Endothelial cell of umbilical vein (primary cell): ENCODE data around the gene CD93.

Experiments used
- CTCF ChIP-seq, 2 donors: IDR thresholded peaks; 1 replicate in 1 of 2; 2 replicates in 1 of 2; pipeline ENCODE4 v1.5.1; 2011; ENCODE audit warnings: low read length in 2 of 2, mild to moderate bottlenecking in 2 of 2, moderate library complexity in 2 of 2, control low read depth in 1 of 2, inconsistent platforms in 1 of 2, low read depth in 1 of 2; ENCODE audit not compliant: insufficient read depth in 1 of 2; ENCODE audit errors: extremely low read depth in 1 of 2
- EZH2 ChIP-seq: IDR thresholded peaks from 2 replicates; pipeline ENCODE4 v1.6.1; 2012; ENCODE audit warnings: borderline replicate concordance, low read depth, mild to moderate bottlenecking, moderate library complexity, low read length, inconsistent platforms; ENCODE audit not compliant: severe bottlenecking
- GATA2 ChIP-seq: IDR thresholded peaks from 2 replicates; pipeline ENCODE4 v1.7.0; 2011; ENCODE audit warnings: low read depth, mild to moderate bottlenecking, moderate library complexity, mixed read lengths, low read length; ENCODE audit not compliant: insufficient read length, insufficient read depth
- JUN ChIP-seq: IDR thresholded peaks from 2 replicates; pipeline ENCODE4 v1.6.1; 2011; ENCODE audit warnings: borderline replicate concordance, low read depth; ENCODE audit not compliant: insufficient read length, insufficient read depth
- MAX ChIP-seq: IDR thresholded peaks from 2 replicates; pipeline ENCODE4 v1.6.1; 2011; ENCODE audit not compliant: insufficient read depth, insufficient read length
- MYC ChIP-seq: IDR thresholded peaks from one replicate; pipeline ENCODE4 v1.6.1; 2011; ENCODE audit warnings: mild to moderate bottlenecking, low read depth, low read length
- POLR2A ChIP-seq: IDR thresholded peaks from 2 replicates; pipeline ENCODE4 v1.6.1; 2012; ENCODE audit warnings: low read depth, mild to moderate bottlenecking, control low read depth, low read length
- POLR2AphosphoS5 ChIP-seq: IDR thresholded peaks from 2 replicates; pipeline ENCODE4 v1.6.1; 2012; ENCODE audit warnings: low read depth, mild to moderate bottlenecking, control low read depth, low read length, moderate library complexity; ENCODE audit not compliant: insufficient read depth

GRCh38 chr20:23061262-23061661 lies 24.9 kb downstream of the CD93 start:
- TF ChIP-seq CTCF (IDR thresholded peaks at IDR 0.05; ENCODE audit: extremely low read depth in 1 of 2, insufficient read depth in 1 of 2, low read depth in 1 of 2, low read length in 2 of 2) (no peak), MYC (no peak), GATA2 (no peak), EZH2 (no peak), POLR2A (no peak), MAX (no peak), POLR2AphosphoS5 (no peak), JUN (no peak)
